ENCODE data around the gene PTX3. TPM values are rescaled to one million over a fixed set of nuclear protein-coding genes. Genes with fewer than 3 reads are reported as not detected.

Gene PTX3
- total and polyA plus RNA-seq, 2 donors (not counting 1 experiment from before 2014, with no cell fraction given) = 464 to 555 TPM

DNA sequence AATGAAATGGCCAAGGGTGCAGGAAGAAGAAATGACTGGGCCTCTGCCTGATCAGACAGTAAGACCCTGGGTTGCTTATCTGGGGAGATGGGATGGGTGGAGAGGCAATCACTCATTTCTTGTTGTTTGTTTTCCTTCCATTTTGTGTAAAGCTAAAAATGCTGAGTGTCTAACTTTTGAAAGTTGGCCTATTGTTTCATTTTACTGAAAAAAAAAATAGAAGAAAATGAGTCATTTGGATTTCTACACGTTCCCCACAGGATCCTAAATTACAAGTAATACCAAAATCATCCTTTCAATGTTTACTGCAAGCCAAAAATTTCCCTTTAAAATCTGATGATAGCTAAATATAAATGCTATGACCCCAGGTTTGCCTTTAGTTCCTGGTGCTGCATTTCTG is 30.6 kb downstream of the PTX3 start:
- Histone ChIP-seq H3K27ac (ENCODE audit: insufficient read depth, low read length) (peak overlapping the region; percentile 35), H3K9me3 (ENCODE audit: control insufficient read depth, insufficient read depth, low read depth, low read length) (no peaks in the 10 kb centered on the region), H3K4me2 (ENCODE audit: extremely low read depth, insufficient read depth, low read length) (no peak overlapping the region), H4K20me1 (ENCODE audit: control insufficient read depth, extremely low read depth, insufficient read depth, low read length) (no peaks in the 10 kb centered on the region), H3K36me3 (ENCODE audit: control insufficient read depth, insufficient read depth, low read length) (no peaks in the 10 kb centered on the region), H2AFZ (ENCODE audit: low read length) (peak overlapping the region; percentile 42), H3K9ac (ENCODE audit: insufficient read depth, low read length) (no peak overlapping the region), H3K27me3 (ENCODE audit: control insufficient read depth, insufficient read depth, low read length) (no peaks in the 10 kb centered on the region), H3K4me1 (ENCODE audit: control insufficient read depth, extremely low read depth, insufficient read depth, low read length) (peaks cover 15% of the 10 kb centered on the region), H3K79me2 (ENCODE audit: control insufficient read depth, insufficient read depth, low read length) (no peaks in the 10 kb centered on the region), H3K4me3 (replicated peaks in 1 of 4; ENCODE audit: control extremely low read depth in 1 of 4, insufficient read depth in 1 of 4, low read depth in 3 of 4, low read length in 4 of 4) (no peak overlapping the region)
- peak; percentile 37 to 65 for DNase-seq (ENCODE audit: low read depth in 2 of 2)
- TF ChIP-seq, protein P1, sequence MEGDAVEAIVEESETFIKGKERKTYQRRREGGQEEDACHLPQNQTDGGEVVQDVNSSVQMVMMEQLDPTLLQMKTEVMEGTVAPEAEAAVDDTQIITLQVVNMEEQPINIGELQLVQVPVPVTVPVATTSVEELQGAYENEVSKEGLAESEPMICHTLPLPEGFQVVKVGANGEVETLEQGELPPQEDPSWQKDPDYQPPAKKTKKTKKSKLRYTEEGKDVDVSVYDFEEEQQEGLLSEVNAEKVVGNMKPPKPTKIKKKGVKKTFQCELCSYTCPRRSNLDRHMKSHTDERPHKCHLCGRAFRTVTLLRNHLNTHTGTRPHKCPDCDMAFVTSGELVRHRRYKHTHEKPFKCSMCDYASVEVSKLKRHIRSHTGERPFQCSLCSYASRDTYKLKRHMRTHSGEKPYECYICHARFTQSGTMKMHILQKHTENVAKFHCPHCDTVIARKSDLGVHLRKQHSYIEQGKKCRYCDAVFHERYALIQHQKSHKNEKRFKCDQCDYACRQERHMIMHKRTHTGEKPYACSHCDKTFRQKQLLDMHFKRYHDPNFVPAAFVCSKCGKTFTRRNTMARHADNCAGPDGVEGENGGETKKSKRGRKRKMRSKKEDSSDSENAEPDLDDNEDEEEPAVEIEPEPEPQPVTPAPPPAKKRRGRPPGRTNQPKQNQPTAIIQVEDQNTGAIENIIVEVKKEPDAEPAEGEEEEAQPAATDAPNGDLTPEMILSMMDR (conservative IDR thresholded peaks at IDR 0.05 in 1 of 2, IDR thresholded peaks at IDR 0.05 in 1 of 2; ENCODE audit: low read depth in 1 of 2, low read length in 2 of 2) = no peak
- no peak for TF ChIP-seq EZH2 (IDR thresholded peaks at IDR 0.05; ENCODE audit: low read length, missing control alignments)

DNA sequence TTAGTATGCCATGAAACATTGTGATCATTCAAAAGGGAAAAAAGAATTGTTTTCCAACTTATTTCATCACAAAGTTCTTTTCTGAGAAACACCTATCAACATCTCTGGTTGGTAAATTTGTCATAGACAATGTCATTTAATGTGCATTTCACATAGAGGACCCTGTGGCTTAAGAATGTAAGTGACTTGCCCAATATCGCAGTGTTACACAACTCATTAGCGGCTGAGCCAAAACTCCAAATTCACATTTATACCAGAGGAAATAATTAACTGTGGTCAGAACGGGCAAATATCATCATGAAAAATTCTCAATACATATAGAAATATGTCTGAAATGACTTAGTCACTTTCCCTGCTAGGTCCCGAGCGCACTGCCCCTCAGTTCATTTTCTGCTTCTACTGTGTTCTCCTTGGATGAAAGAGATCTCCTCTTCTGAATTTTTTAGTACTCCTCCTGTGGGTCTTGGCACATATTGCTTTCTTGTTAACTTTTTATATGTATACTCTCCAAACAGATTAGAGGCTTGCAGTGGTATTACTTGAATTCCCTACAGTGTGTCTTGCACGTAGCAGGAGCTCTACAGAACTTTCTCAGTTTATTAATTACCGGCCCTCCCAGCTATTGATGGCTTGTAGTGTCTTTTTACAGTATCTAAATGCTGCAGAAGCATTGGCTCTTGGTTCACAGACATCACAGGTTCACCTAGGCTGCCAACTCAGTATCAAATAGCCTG is 33.1 kb downstream of the PTX3 start:
- Histone ChIP-seq H3K79me2 (ENCODE audit: control insufficient read depth, insufficient read depth, low read length) (no peaks in the 10 kb centered on the region), H3K36me3 (ENCODE audit: control insufficient read depth, insufficient read depth, low read length) (no peaks in the 10 kb centered on the region), H3K9me3 (ENCODE audit: control insufficient read depth, insufficient read depth, low read depth, low read length) (no peaks in the 10 kb centered on the region), H3K9ac (ENCODE audit: insufficient read depth, low read length) (no peak overlapping the region), H2AFZ (ENCODE audit: low read length) (no peak overlapping the region), H4K20me1 (ENCODE audit: control insufficient read depth, extremely low read depth, insufficient read depth, low read length) (no peaks in the 10 kb centered on the region), H3K27me3 (ENCODE audit: control insufficient read depth, insufficient read depth, low read length) (no peaks in the 10 kb centered on the region), H3K4me2 (ENCODE audit: extremely low read depth, insufficient read depth, low read length) (no peak overlapping the region), H3K4me1 (ENCODE audit: control insufficient read depth, extremely low read depth, insufficient read depth, low read length) (peaks cover 8% of the 10 kb centered on the region), H3K27ac (ENCODE audit: insufficient read depth, low read length) (no peak overlapping the region), H3K4me3 (replicated peaks in 1 of 4; ENCODE audit: control extremely low read depth in 1 of 4, insufficient read depth in 1 of 4, low read depth in 3 of 4, low read length in 4 of 4) (no peak overlapping the region)
- TF ChIP-seq, protein P1 (conservative IDR thresholded peaks at IDR 0.05 in 1 of 2, IDR thresholded peaks at IDR 0.05 in 1 of 2; ENCODE audit: low read depth in 1 of 2, low read length in 2 of 2) = no peak
- no peak for TF ChIP-seq EZH2 (IDR thresholded peaks at IDR 0.05; ENCODE audit: low read length, missing control alignments)
- DNase-seq (ENCODE audit: low read depth in 2 of 2) = no peak

DNA sequence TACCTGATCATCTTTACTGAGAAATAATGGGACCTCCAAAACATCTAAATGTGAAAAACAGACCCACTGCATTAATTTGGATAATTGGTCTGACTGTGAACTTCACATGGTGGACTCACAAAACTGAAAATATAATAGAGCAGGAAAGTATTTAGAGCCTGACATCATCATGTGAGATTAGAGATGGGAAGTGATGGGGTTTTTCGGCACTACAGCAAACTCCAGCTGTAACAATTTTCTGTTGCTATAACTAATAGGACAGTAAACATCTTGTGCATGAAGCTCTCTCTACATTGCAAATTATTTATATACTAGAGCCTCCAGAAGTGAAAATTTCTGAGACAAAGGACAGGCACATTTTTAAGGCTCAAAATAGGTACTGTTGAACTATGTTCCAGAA is 34.4 kb downstream of the PTX3 start:
- no peaks in the 10 kb centered on the region for H3K36me3 ChIP-seq (ENCODE audit: control insufficient read depth, insufficient read depth, low read length)
- no peak overlapping the region for H2AFZ ChIP-seq (ENCODE audit: low read length)
- H3K79me2 ChIP-seq (ENCODE audit: control insufficient read depth, insufficient read depth, low read length) = no peaks in the 10 kb centered on the region
- peaks cover 9% of the 10 kb centered on the region for H3K4me1 ChIP-seq (ENCODE audit: control insufficient read depth, extremely low read depth, insufficient read depth, low read length)
- H3K27me3 ChIP-seq (ENCODE audit: control insufficient read depth, insufficient read depth, low read length) = no peaks in the 10 kb centered on the region
- no peak overlapping the region for H3K4me3 ChIP-seq (replicated peaks in 1 of 4; ENCODE audit: control extremely low read depth in 1 of 4, insufficient read depth in 1 of 4, low read depth in 3 of 4, low read length in 4 of 4)
- H3K9ac ChIP-seq (ENCODE audit: insufficient read depth, low read length) = no peak overlapping the region
- DNase-seq (ENCODE audit: low read depth in 2 of 2) = peak in 1 of 2 donors; percentile 33
- H3K4me2 ChIP-seq (ENCODE audit: extremely low read depth, insufficient read depth, low read length) = no peak overlapping the region
- TF ChIP-seq, protein P1 (conservative IDR thresholded peaks at IDR 0.05 in 1 of 2, IDR thresholded peaks at IDR 0.05 in 1 of 2; ENCODE audit: low read depth in 1 of 2, low read length in 2 of 2) = no peak
- TF ChIP-seq EZH2 (IDR thresholded peaks at IDR 0.05; ENCODE audit: low read length, missing control alignments) = no peak
- no peaks in the 10 kb centered on the region for H4K20me1 ChIP-seq (ENCODE audit: control insufficient read depth, extremely low read depth, insufficient read depth, low read length)
- H3K9me3 ChIP-seq (ENCODE audit: control insufficient read depth, insufficient read depth, low read depth, low read length) = no peaks in the 10 kb centered on the region
- no peak overlapping the region for H3K27ac ChIP-seq (ENCODE audit: insufficient read depth, low read length)

All from fibroblast of lung (primary cell).